ENCODE data around the gene RRBP1.

RRBP1 gene

GRCh38 chr20:17682103-17682888 lies at the start of gene RRBP1:
Gene RRBP1 (minus strand): TSS chr20:17682242. CDS start chr20:17660507, 21,735 bp downstream.
- DNase-seq (ENCODE audit: low spot score), result peak; percentile 99

DNA sequence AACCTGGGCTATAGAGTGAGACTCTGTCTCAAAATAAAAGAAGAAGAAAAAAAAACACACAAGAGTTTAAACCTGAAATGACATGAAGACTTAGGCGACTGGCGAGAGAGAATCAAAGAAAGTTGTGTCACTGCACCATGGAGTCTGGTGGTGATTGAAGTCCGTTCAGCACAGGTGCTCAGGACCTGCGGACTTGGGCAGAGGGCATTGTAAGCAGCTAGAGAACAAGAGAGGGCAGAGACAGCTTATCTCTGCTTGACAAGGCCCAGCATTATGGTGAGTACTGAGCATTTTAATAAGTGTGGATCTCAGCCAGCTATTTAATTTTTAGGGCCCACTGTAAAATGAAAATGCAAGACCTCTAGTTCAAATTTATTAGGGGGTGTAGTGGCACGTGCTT lies 49.2 kb upstream of the RRBP1 start:
- no peak for DNase-seq (ENCODE audit: low spot score)

DNA sequence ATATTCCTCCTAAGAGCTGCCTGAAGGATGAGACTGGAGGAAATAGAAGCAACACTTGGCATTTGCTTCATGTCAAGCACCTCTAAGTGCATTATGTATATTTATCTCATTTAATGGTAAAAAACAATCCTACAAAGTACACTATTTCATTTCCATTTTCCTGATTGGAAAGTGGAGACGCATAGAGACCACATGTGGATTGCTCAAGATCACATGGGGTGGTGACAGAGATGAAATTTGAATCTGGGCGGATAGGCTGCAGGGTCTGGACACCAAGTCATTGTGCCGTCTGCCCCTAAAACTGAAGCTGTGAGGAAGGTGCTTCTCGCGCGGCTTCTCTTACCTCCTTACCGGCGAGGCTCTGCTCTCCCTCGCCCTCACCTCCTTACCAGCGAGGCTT lies 48.0 kb upstream of the RRBP1 start:
- DNase-seq (ENCODE audit: low spot score), result no peak

DNA sequence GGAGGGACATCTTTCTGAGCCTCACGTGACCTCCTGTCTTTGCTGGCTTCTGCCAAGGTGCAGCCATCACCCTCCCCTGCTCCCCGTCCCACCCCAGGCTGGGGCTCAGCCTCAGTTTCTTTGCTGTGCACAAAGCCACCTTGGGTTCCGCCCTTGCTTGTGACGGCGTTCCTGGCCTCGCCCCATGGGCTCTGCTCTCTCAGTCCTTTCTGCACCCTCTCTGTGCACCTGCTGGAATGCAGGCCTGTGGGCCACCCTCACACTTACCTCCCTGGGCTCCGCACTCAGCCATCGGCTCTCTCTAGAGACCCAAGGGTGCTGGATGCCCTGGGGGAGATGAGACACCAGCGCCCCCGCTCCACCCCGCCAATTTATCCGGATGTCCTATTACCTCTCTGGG lies 46.0 kb upstream of the RRBP1 start:
- no peak for DNase-seq (ENCODE audit: low spot score)

DNA sequence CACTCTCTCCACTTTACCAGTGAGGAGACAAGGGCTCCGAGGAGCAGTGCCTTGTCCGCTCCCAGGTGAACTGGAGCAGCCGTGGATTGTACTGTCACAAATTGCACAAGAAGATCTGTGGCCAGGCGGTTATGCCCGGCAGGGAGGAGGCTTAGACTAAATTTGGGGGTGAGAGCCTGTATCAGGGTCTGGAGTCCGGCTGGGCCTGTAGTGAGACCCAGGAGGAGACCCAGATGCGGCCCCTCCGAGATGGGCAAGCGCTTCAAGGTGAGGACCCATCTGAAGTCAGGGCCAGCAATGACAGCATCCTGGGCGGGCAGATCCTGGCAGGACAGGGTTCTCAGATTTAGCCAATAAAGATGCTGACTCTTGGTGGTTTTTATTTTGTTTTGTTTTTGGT lies 45.3 kb upstream of the RRBP1 start:
- no peak for DNase-seq (ENCODE audit: low spot score)

DNA sequence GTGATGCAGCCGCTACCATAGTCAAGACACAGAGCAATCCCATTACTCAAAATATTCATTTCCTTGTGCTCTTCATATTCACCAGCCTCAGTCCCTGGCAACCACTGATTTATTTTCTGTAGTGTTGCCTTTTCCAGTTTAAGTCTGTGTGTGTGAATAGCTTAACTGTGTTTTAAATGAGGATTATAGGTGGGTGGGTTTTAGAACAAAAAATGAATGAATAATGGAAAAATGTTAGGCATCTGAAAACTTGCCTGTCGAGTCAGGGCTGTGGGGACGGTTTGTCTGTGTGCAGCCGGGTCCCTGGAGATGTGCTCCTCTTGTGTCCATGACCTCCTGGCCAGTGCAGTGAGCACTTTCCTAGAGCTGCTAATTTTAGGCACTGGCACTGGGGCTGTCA lies 44.9 kb upstream of the RRBP1 start:
- DNase-seq (ENCODE audit: low spot score), result no peak

DNA sequence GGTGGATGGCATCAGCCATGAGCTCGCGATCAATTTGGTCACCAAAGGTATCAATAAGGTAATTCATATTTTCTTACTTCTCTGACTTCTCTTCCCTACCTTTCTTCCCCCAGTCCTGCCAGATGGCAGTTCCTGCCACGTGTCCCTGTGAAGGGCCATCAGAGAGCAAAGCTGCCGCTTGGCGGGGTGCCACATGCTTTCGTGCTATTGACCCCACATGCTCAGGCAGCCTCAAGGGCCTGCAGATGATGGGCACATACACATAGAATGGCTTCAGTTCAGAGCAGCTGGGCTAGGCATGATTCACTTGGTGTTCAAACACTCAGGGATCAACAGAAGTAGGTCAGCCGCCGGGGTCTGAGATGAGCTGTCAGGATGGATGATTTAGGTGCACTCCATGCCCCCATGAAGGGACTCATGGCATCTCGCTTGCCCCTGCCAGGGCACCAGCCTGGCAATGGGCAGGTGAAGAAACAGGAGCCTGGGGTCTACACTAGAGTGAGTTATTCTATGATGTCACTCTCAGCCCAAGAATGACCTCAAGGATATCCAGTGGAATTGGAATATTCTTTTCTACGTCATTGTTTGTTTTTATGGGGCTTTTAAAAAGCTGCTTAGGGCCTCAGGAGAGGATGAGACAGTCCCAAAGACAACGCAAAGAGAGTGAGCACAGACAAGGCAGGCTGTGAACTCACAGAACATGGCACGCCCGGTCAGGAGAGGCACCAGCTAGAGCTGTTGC lies 43.2 kb upstream of the RRBP1 start:
- DNase-seq (ENCODE audit: low spot score), result no peak

DNA sequence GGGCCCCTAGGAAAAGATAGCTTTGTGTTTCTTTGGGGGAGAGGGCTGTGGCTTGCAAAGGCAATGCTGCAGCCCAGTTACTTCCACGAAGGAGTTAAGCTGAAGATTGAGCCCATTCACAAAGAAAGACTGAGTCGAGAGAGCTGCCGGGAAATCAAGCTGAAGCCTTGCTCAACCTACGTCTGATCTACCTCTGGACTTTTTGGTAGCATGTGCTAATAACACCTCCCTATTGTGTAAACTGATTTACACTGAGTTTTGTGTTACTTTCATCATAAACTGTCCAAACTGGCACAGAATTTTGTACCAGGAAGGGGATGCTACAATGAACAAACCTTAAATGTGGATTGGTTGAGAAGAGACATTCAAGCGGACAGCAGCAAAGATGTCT lies 41.3 kb upstream of the RRBP1 start:
- DNase-seq (ENCODE audit: low spot score), result no peak

GRCh38 chr20:17722493-17723300 lies 40.7 kb upstream of the RRBP1 start:
- no peak for DNase-seq (ENCODE audit: low spot score)

- DNase-seq (ENCODE audit: low spot score), result no peak
Observed at GRCh38 chr20:17721802-17722486, 39.9 kb upstream of the RRBP1 start.

DNA sequence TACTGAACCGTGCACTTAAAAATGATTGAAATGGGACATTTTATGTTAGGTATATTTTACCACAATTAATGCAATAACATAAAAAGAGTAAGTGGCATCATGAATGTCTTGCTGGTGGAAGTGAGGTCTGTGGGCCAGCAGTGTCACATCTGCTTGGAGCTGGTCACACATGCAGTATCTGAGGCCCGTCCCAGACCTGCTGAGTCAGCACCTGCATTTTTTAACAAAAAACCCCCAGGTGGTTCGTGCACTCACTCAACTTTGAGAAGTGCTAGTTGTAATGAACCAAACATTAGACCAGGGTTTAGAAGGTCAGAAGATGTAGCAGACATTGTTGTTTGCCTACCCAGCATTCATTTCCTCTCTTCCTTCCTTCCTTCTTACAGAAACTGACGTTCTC lies 38.7 kb upstream of the RRBP1 start:
- DNase-seq (ENCODE audit: low spot score), result no peak

- DNase-seq (ENCODE audit: low spot score), result no peak
Observed at GRCh38 chr20:17716331-17716730, 34.3 kb upstream of the RRBP1 start.

- no peak for DNase-seq (ENCODE audit: low spot score)
Observed at GRCh38 chr20:17715075-17715474, 33.0 kb upstream of the RRBP1 start.

DNA sequence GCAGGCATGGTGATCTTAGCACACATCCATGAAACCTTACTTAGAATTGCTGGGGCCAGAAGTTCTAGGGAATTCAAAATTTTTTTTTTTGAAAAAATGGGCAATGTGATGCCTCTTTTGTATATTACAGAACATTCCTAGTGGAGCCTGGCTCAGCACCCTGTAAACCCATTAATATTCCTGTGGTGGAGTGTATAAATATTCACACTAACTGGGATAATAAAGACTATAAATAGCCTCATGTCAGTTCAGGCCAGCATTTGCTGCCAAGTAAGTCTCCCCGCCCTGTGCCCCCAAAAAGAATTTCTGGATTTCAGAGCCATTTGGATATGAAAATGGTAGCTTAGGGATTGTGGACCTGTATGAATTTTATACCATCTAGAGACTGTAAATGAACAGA lies 32.6 kb upstream of the RRBP1 start:
- no peak for DNase-seq (ENCODE audit: low spot score)

DNA sequence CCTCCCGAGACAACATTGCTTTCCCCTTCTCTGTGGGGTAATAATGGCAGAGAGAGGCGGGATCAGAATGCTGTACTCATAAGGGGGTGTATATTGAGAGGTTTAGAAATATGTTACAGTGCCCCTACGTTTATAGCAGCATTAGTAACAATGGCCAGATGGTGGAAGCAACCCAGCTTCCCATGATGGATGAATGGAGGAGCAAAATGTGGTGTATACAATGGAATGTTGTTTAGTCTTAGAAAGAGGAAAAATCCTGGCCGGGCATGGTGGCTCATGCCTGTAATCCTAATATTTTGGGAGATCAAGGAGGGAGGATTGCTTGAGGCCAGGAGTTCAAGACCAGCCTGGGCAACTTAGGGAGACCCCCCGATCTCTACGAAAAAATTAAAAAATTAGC lies 30.7 kb upstream of the RRBP1 start:
- DNase-seq (ENCODE audit: low spot score), result no peak

DNA sequence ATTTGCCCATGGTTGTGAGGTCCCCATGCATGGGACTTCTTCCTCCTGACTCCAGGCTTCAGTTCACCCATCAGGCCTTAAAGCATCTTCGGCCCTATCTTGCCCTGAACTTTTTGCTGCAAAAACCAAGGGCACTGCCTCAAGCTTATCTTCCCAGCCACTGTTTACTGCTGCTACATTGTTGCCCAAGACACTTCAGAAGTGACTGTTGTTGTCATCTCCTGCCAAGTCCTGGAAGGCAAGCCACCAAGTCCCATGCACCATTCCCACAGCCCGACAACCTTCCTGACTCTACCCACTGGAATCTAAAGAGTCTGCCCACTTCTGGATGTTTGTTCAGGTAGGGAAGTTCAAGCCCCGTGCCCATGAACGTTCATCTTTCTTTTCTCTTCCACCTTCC lies 30.2 kb upstream of the RRBP1 start:
- DNase-seq (ENCODE audit: low spot score), result no peak

GRCh38 chr20:17711267-17711627 lies 29.2 kb upstream of the RRBP1 start:
- no peak for DNase-seq (ENCODE audit: low spot score)

DNA sequence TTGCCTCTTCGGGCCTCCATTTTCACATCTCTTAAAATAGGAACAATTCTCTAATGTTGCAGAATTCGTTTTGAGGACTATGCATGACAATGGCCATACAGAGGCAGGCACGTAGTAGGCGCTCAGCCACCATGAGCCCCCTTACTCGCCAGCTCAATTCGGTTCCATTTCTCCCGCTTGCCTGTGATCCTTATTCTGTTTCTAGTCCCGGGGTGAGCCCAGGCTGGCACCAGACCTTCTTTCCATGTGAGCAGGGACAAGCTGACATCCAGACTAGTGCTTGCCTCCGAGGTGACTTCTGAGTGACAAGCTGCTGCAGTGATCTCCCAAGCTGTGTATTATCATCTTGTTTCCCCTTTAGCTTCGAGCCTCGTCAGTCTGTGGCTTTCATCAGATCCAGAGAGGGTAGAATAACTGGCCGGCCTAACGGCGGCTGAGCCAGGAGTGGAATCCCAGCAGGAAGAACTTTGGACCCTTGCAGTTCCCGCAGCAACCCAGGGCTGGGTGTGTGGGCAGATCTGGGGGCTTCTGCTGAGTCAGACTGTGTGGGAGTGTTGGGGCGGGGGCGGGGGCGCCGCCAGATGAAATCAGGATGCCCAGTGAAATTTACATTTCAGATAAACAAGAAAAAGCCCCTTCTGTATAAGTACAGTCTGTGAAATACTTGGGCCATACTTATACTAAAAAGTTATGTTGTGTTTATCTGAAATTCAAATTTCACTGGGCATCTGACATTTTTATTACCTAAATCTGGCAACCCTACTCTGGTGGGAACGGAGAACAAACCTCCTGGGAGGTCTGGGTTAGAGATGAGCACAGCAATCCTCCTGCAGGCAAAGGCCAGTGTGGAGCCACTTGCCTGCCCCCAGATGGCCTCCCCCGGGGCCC lies 28.6 kb upstream of the RRBP1 start:
- DNase-seq (ENCODE audit: low spot score), result no peak

DNA sequence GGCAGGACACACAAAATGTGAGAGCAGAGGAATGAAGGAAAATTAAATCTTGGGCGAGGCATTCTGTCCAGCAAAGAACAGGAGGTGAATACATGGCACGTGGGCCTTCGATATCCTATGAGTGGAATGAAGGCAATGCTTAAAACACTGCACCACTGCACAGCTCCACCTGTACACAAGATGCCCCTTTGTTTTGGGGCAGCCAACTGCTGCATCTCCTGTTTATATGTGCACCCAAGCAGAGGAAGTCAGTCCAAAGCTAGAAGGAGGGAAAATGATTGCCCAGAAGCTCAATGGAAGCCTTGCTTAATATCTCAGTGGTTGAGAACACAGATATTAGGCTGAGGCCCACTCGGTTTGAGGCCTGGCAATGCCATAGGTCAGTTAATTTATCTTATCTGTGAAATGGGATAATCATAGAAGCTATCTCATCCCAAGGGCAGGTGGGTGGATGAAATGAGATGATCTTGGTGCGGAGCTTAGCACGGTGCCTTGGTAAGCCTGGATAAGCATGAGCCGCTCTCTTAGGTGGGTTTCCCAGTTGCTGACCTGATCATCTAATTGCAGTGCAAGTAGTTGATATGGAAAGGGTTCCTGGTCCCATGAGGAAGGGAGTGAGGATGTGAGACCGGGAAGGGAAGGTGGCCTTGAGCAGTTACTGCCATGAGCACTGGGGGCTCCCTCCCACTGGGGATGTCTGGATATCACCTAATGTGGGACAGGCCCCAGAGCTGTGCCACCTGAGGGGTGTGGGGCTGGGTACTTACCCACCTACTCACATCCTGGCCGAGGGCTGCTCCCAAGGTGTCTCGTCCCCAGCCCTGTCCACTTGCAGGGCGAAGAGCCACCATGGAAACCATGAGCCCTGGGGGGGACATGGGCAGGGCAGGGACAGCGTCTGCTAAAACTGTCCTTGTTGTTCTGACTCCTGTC lies 27.6 kb upstream of the RRBP1 start:
- no peak for DNase-seq (ENCODE audit: low spot score)

Data from putamen (tissue), 1 donor.